NT2/D1 (cell line): ENCODE measurements around the gene PNKD.

ENCODE experiments used
- SUZ12 ChIP-seq: IDR thresholded peaks from 2 replicates; pipeline ENCODE4 v1.6.1; 2011; ENCODE audit not compliant: insufficient read length, insufficient read depth; ENCODE audit errors: extremely low read depth
- YY1 ChIP-seq: IDR thresholded peaks from 2 replicates; pipeline ENCODE4 v1.6.1; 2011; ENCODE audit not compliant: insufficient read length, insufficient read depth
- ZNF274 ChIP-seq: IDR thresholded peaks from 2 replicates; pipeline ENCODE4 v1.6.1; 2011; ENCODE audit warnings: mild to moderate bottlenecking, low read depth, low read length

DNA sequence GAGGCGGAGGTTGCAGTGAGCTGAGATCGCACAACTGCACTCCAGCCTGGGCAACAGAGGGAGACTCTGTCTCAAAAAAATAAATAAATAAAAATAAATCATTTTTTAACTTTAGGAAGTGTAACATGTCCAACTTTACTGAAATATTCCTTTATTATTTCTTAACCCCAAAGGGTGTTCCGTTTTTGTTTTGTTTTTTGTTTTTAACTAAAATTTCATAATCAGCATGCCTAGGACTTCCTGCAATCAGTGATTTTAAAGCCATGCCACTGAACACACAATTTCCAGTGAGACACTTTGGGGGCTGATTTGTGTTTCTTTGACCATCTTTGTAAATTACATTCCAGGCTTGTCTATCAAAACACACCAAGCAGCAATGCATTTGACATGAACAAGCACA is 93.4 kb downstream of the PNKD start:
- TF ChIP-seq ZNF274 (no peak), SUZ12 (no peak), YY1 (no peak)
